Endothelial cell of umbilical vein (primary cell): ENCODE data around the gene PAPPA. TPM values are rescaled to one million over a fixed set of nuclear protein-coding genes. Genes with fewer than 3 reads are reported as not detected.

Source experiments
- BruUV-seq: library from RNA; stranded (reverse); fragments of 400-500 nt; replicated peaks from 2 replicates; lab custom pipeline; 2021; lab: Mats Ljungman, UMichigan
- CTCF ChIA-PET: fragments of 300-600, 350-600 bp; sonication (Branson Sonifier 250); formaldehyde crosslinking; loops from one replicate; lab custom pipeline; 2021; ENCODE audit warnings: antibody characterized with exemption, inconsistent platforms; lab: Charles Lee
- POLR2A ChIA-PET: fragments of 300-600, 350-600 bp; sonication (Branson Sonifier 250); formaldehyde crosslinking; loops from one replicate; lab custom pipeline; 2021; ENCODE audit warnings: antibody characterized with exemption, inconsistent platforms; lab: Charles Lee
- DNase-seq: peaks from one replicate; pipeline ENCODE4 v3.0.0-alpha.2; 2011; ENCODE audit warnings: low read depth, low spot score
- FAIRE-seq: peaks from 2 replicates; lab custom pipeline; 2011; peaks lifted over from hg19 to GRCh38; lab: Jason Lieb, UNC
- H2AFZ ChIP-seq: 2 replicates; pipeline ENCODE4 v1.6.0; 2012; ENCODE audit warnings: low read depth, low read length, control low read depth, inconsistent platforms
- H3K27ac ChIP-seq: 2 replicates; pipeline ENCODE4 v1.5.1; 2011; ENCODE audit warnings: low read depth, mild to moderate bottlenecking, control low read depth, low read length, moderate library complexity; ENCODE audit not compliant: insufficient read depth
- H3K27me3 ChIP-seq, 2 experiments: 2 replicates each; pipeline versions ENCODE4 v1.6.0 to v1.6.1; 2011; ENCODE audit warnings: low read length in 2 of 2, mixed read lengths in 1 of 2; ENCODE audit not compliant: control insufficient read depth in 2 of 2, insufficient read depth in 2 of 2
- H3K36me3 ChIP-seq, 2 experiments: 2 replicates in 1 of 2; 3 replicates in 1 of 2; pipeline ENCODE4 v1.5.1; 2011; ENCODE audit warnings: low read length in 2 of 2, mild to moderate bottlenecking in 1 of 2, moderate library complexity in 1 of 2; ENCODE audit not compliant: control insufficient read depth in 2 of 2, insufficient read depth in 2 of 2; ENCODE audit errors: extremely low read depth in 1 of 2
- H3K4me1 ChIP-seq: 3 replicates; pipeline ENCODE4 v1.5.1; 2011; ENCODE audit warnings: mild to moderate bottlenecking, low read length; ENCODE audit not compliant: control insufficient read depth, insufficient read depth; ENCODE audit errors: extremely low read depth
- H3K4me2 ChIP-seq: 2 replicates; pipeline ENCODE4 v1.6.1; 2011; ENCODE audit warnings: low read length, control low read depth, mixed read lengths; ENCODE audit not compliant: insufficient read depth
- H3K4me3 ChIP-seq, 3 experiments: fragments of 200-600 bp in 1 of 3; sonication (generic), shearing (Covaris generic) in 1 of 3; replicated peaks in 1 of 3; 2 replicates each; pipeline ENCODE4 v1.5.1; 2011 to 2016; ENCODE audit warnings: control low read depth in 3 of 3, low read length in 3 of 3, mild to moderate bottlenecking in 2 of 3, inconsistent platforms in 1 of 3, low read depth in 1 of 3, moderate library complexity in 1 of 3; ENCODE audit not compliant: insufficient read depth in 1 of 3
- H3K79me2 ChIP-seq: 2 replicates; pipeline ENCODE4 v1.6.0; 2012; ENCODE audit warnings: low read length, inconsistent platforms; ENCODE audit not compliant: control insufficient read depth, insufficient read depth
- H3K9ac ChIP-seq: replicated peaks from 2 replicates; pipeline ENCODE3; 2011; ENCODE audit warnings: low read length, control low read depth; ENCODE audit not compliant: insufficient read depth; ENCODE audit errors: extremely low read depth
- H3K9me1 ChIP-seq: replicated peaks from 3 replicates; pipeline ENCODE4 v1.6.0; 2011; ENCODE audit warnings: mild to moderate bottlenecking, low read length; ENCODE audit not compliant: control insufficient read depth, insufficient read depth; ENCODE audit errors: extremely low read depth
- H3K9me3 ChIP-seq: replicated peaks from 2 replicates; pipeline ENCODE4 v1.5.1; 2012; ENCODE audit warnings: low read length, inconsistent platforms; ENCODE audit not compliant: control insufficient read depth, insufficient read depth
- H4K20me1 ChIP-seq: replicated peaks from 2 replicates; pipeline ENCODE3; 2011; ENCODE audit warnings: mild to moderate bottlenecking, low read length; ENCODE audit not compliant: control insufficient read depth, insufficient read depth; ENCODE audit errors: extremely low read depth
- EZH2 ChIP-seq: IDR thresholded peaks from 2 replicates; pipeline ENCODE4 v1.6.1; 2012; ENCODE audit warnings: borderline replicate concordance, low read depth, mild to moderate bottlenecking, moderate library complexity, low read length, inconsistent platforms; ENCODE audit not compliant: severe bottlenecking
- FOS ChIP-seq: IDR thresholded peaks from 2 replicates; pipeline ENCODE4 v1.6.1; 2011; ENCODE audit warnings: mild to moderate bottlenecking, low read length, moderate library complexity, borderline replicate concordance; ENCODE audit not compliant: insufficient read depth
- GATA2 ChIP-seq: IDR thresholded peaks from 2 replicates; pipeline ENCODE4 v1.7.0; 2011; ENCODE audit warnings: low read depth, mild to moderate bottlenecking, moderate library complexity, mixed read lengths, low read length; ENCODE audit not compliant: insufficient read length, insufficient read depth
- JUN ChIP-seq: IDR thresholded peaks from 2 replicates; pipeline ENCODE4 v1.6.1; 2011; ENCODE audit warnings: borderline replicate concordance, low read depth; ENCODE audit not compliant: insufficient read length, insufficient read depth
- MYC ChIP-seq: IDR thresholded peaks from one replicate; pipeline ENCODE4 v1.6.1; 2011; ENCODE audit warnings: mild to moderate bottlenecking, low read depth, low read length
- POLR2A ChIP-seq: IDR thresholded peaks from 2 replicates; pipeline ENCODE4 v1.6.1; 2012; ENCODE audit warnings: low read depth, mild to moderate bottlenecking, control low read depth, low read length
- POLR2AphosphoS5 ChIP-seq: IDR thresholded peaks from 2 replicates; pipeline ENCODE4 v1.6.1; 2012; ENCODE audit warnings: low read depth, mild to moderate bottlenecking, control low read depth, low read length, moderate library complexity; ENCODE audit not compliant: insufficient read depth
- dilution Hi-C: fragments of 300-500 bp; cut with MboI; formaldehyde crosslinking; loops from one replicate; pipeline ENCODE4 v1.15.0; 2019; ENCODE audit warnings: low sequenced_read_pairs; ENCODE audit not compliant: extremely low pct_ligation_motif_present
- intact Hi-C: fragments of 100-400 bp; cut with micrococcal nuclease; formaldehyde crosslinking; loops from one replicate; pipeline ENCODE4 v1.10.0; 2022
- polyA plus RNA-seq, 4 experiments: library from polyadenylated mRNA; depleted of rRNA in 3 of 4; stranded (reverse) in 3 of 4; unstranded in 1 of 4; fragments of >200 nt; gene quantifications; 2 replicates each; pipeline versions ENCODE4 v1.2.1 to v1.2.3, GENCODE V29; 2011 to 2012; ENCODE audit warnings: missing spikeins in 1 of 4
- total RNA-seq: library from RNA; stranded (reverse); gene quantifications from 2 replicates; pipeline ENCODE4 v1.2.3, GENCODE V29; 2021
- TF ChIP-seq, protein P1 (sequence below): IDR thresholded peaks from 2 replicates; pipeline ENCODE4 v1.6.1; 2011; ENCODE audit not compliant: insufficient read depth, insufficient read length
- TF ChIP-seq, protein P2 (sequence below), 2 donors: IDR thresholded peaks; 1 replicate in 1 of 2; 2 replicates in 1 of 2; pipeline ENCODE4 v1.5.1; 2011; ENCODE audit warnings: low read length in 2 of 2, mild to moderate bottlenecking in 2 of 2, moderate library complexity in 2 of 2, control low read depth in 1 of 2, inconsistent platforms in 1 of 2, low read depth in 1 of 2; ENCODE audit not compliant: insufficient read depth in 1 of 2; ENCODE audit errors: extremely low read depth in 1 of 2

Gene PAPPA
- total and polyA plus RNA-seq, 2 donors (not counting 3 experiments of a cell fraction or from before 2014, with no cell fraction given): 0.13 to 0.41 TPM

DNA sequence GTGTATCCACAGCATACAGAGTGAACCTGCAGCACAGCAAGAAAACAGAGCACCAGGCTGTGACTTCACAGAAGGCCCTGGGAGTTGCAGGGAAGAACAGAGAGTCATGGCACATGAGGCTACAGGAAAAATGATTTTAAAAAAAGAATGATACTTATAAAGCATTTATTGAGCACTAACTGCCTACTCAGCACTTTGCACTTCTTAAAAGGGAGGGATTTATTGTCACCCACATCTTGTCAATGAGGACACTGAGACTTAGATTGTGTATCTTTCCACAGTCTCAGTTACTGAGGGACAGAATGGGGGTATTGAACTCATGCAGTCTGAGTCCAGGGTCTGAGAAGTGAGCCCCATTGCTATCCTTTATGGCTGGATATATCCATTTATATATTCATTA is 288.9 kb downstream of the PAPPA start:
- FAIRE-seq (no peak), DNase-seq (no peak)
- no peaks in the 10 kb centered on the region for H3K9me3 ChIP-seq
- H3K27me3 ChIP-seq: no peaks in the 10 kb centered on the region
- TF ChIP-seq, protein P1, sequence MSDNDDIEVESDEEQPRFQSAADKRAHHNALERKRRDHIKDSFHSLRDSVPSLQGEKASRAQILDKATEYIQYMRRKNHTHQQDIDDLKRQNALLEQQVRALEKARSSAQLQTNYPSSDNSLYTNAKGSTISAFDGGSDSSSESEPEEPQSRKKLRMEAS: no peak
- TF ChIP-seq FOS (no peak), GATA2 (no peak), EZH2 (no peak), MYC (no peak), POLR2A (no peak), POLR2AphosphoS5 (no peak), JUN (no peak)
- TF ChIP-seq, protein P2, sequence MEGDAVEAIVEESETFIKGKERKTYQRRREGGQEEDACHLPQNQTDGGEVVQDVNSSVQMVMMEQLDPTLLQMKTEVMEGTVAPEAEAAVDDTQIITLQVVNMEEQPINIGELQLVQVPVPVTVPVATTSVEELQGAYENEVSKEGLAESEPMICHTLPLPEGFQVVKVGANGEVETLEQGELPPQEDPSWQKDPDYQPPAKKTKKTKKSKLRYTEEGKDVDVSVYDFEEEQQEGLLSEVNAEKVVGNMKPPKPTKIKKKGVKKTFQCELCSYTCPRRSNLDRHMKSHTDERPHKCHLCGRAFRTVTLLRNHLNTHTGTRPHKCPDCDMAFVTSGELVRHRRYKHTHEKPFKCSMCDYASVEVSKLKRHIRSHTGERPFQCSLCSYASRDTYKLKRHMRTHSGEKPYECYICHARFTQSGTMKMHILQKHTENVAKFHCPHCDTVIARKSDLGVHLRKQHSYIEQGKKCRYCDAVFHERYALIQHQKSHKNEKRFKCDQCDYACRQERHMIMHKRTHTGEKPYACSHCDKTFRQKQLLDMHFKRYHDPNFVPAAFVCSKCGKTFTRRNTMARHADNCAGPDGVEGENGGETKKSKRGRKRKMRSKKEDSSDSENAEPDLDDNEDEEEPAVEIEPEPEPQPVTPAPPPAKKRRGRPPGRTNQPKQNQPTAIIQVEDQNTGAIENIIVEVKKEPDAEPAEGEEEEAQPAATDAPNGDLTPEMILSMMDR (IDR thresholded peaks at IDR 0.05; ENCODE audit: extremely low read depth in 1 of 2, insufficient read depth in 1 of 2, low read depth in 1 of 2, low read length in 2 of 2): no peak
- dilution Hi-C loops: no loop called here
- ChIA-PET CTCF (no interaction called here), POLR2A (no interaction called here)
- no peak overlapping the region for H3K9ac ChIP-seq
- no peaks in the 10 kb centered on the region for H3K36me3 ChIP-seq
- H3K4me3 ChIP-seq: no peak overlapping the region
- no peaks in the 10 kb centered on the region for H3K79me2 ChIP-seq
- no peaks in the 10 kb centered on the region for H4K20me1 ChIP-seq
- H3K4me2 ChIP-seq: no peak overlapping the region
- no peak overlapping the region for H2AFZ ChIP-seq
- no peaks in the 10 kb centered on the region for H3K4me1 ChIP-seq
- no TSS peak for BruUV-seq
- intact Hi-C loops: no loop called here
- H3K27ac ChIP-seq: no peak overlapping the region
- no peaks in the 10 kb centered on the region for H3K9me1 ChIP-seq
